ENCODE results near the gene VGLL4.

The VGLL4 gene

GRCh38 chr3:11563159-11563864 is 80.4 kb downstream of the VGLL4 start:
- no peak for DNase-seq

GRCh38 chr3:11562277-11562881 is 81.3 kb downstream of the VGLL4 start:
- DNase-seq, result no peak

- DNase-seq, result no peak
These were observed 83.0 kb downstream of the VGLL4 start for GRCh38 chr3:11560746-11561145.

GRCh38 chr3:11559816-11560633 is 83.7 kb downstream of the VGLL4 start:
- DNase-seq, result no peak

GRCh38 chr3:11558918-11559815 is 84.5 kb downstream of the VGLL4 start:
- no peak for DNase-seq

GRCh38 chr3:11558411-11558903 is 85.3 kb downstream of the VGLL4 start:
- DNase-seq, result no peak

- DNase-seq, result no peak
These were observed 85.7 kb downstream of the VGLL4 start for GRCh38 chr3:11558002-11558401.

- DNase-seq, result no peak
These were observed 86.7 kb downstream of the VGLL4 start for GRCh38 chr3:11556851-11557644.

GRCh38 chr3:11555881-11556633 is 87.7 kb downstream of the VGLL4 start:
- DNase-seq, result no peak

- DNase-seq, result no peak
These were observed 88.4 kb downstream of the VGLL4 start for GRCh38 chr3:11555211-11555782.

- no peak for DNase-seq
These were observed 89.0 kb downstream of the VGLL4 start for GRCh38 chr3:11554666-11555065.

- no peak for DNase-seq
These were observed 89.5 kb downstream of the VGLL4 start for GRCh38 chr3:11554236-11554610.

GRCh38 chr3:11553436-11554235 is 90.1 kb downstream of the VGLL4 start:
- DNase-seq, result no peak

GRCh38 chr3:11552289-11553264 is 91.1 kb downstream of the VGLL4 start:
- no peak for DNase-seq

- DNase-seq, result no peak
These were observed 92.7 kb downstream of the VGLL4 start for GRCh38 chr3:11551036-11551435.

GRCh38 chr3:11549580-11550140 is 94.1 kb downstream of the VGLL4 start:
- no peak for DNase-seq

GRCh38 chr3:11548721-11549131 is 95.0 kb downstream of the VGLL4 start:
- no peak for DNase-seq

- DNase-seq, result no peak
These were observed 96.2 kb downstream of the VGLL4 start for GRCh38 chr3:11547498-11547897.

Measured in NCI-H1105 treated with DMSO at 0.1 percent for 48 hours (cell line).